ENCODE data around the gene GNS. TPM values are rescaled to one million over a fixed set of nuclear protein-coding genes. Genes with fewer than 3 reads are reported as not detected.

The GNS gene
- total RNA-seq, 1 experiment from 2014 or later, result 26.0 TPM

GRCh38 chr12:64675795-64676194 lies 83.4 kb downstream of the GNS start:
- Histone ChIP-seq H2AK5ac (ENCODE audit: insufficient read length, low read length) (no peak overlapping the region), H3K23me2 (ENCODE audit: insufficient read length, low read depth, low read length, poor library complexity, severe bottlenecking) (no peaks in the 10 kb centered on the region), H2BK120ac (ENCODE audit: low read depth, low read length, poor library complexity, severe bottlenecking) (no peak overlapping the region), H2BK15ac (ENCODE audit: low read depth, low read length) (no peak overlapping the region), H2AFZ (ENCODE audit: low read length) (no peak overlapping the region), H4K8ac (replicated peaks; ENCODE audit: insufficient read length, low read depth, low read length) (no peak overlapping the region), H2BK12ac (ENCODE audit: insufficient read length, low read depth, low read length) (no peak overlapping the region), H3K4ac (ENCODE audit: low read depth, low read length) (no peak overlapping the region), H3K9me3 (ENCODE audit: control insufficient read depth, low read depth, low read length) (no peaks in the 10 kb centered on the region), H3T11ph (ENCODE audit: low read length) (no peak overlapping the region), H2BK5ac (ENCODE audit: insufficient read length, low read length) (no peak overlapping the region), H3K14ac (ENCODE audit: insufficient read depth, low read length) (no peak overlapping the region), H3K4me2 (ENCODE audit: insufficient read depth, insufficient read length, low read length) (no peak overlapping the region), H3K56ac (ENCODE audit: insufficient read length, low read depth, low read length) (no peak overlapping the region), H3K27ac (ENCODE audit: insufficient read length, low read depth, low read length) (no peak overlapping the region), H4K91ac (ENCODE audit: insufficient read length, low read depth, low read length) (no peak overlapping the region), H3K23ac (ENCODE audit: insufficient read length, low read depth, low read length) (no peak overlapping the region), H3K18ac (ENCODE audit: insufficient read length, low read depth, low read length) (no peak overlapping the region), H3K4me1 (ENCODE audit: insufficient read depth, low read length) (peaks cover 10% of the 10 kb centered on the region), H2BK20ac (ENCODE audit: low read depth, low read length, poor library complexity, severe bottlenecking) (no peak overlapping the region), H3K9ac (ENCODE audit: extremely low read depth, insufficient read length, low read length) (no peak overlapping the region), H3K79me1 (ENCODE audit: insufficient read depth, low read depth, low read length, poor library complexity, severe bottlenecking) (peaks cover 6% of the 10 kb centered on the region), H3K79me2 (ENCODE audit: insufficient read depth, low read length) (peaks cover 9% of the 10 kb centered on the region; the same call in 1 of the 2 replicates), H3K27me3 (ENCODE audit: insufficient read depth, low read length) (no peaks in the 10 kb centered on the region), H4K20me1 (ENCODE audit: control insufficient read depth, insufficient read depth, insufficient read length) (no peaks in the 10 kb centered on the region), H4K5ac (ENCODE audit: insufficient read length, low read depth, low read length) (no peak overlapping the region)
- WGBS (ENCODE audit: extremely low coverage, insufficient read length, low lambda C conversion rate), result no CpG with 5 or more reads among the region's 3 CpGs
- Mint-ChIP-seq H3K27ac (peak overlapping the region in 2 of 3 experiments; percentile 51 to 74; a peak in 2 of 7 replicates), H3K27me3 (ENCODE audit: low read depth) (no peaks in the 10 kb centered on the region), H3K4me3 (no peak overlapping the region), H3K4me1 (peaks cover 42 to 56% of the 10 kb centered on the region in 2 experiments), H3K36me3 (ENCODE audit: insufficient read depth in 1 of 3, low read depth in 3 of 3) (no peaks in the 10 kb centered on the region; a peak in 1 of 7 replicates), H3K9me3 (no peaks in the 10 kb centered on the region)
- no peak for TF ChIP-seq CTCF (conservative IDR thresholded peaks at IDR 0.05)
- DNase-seq, result no peak
